ENCODE data around the gene IFTAP. TPM values are rescaled to one million over a fixed set of nuclear protein-coding genes. Genes with fewer than 3 reads are reported as not detected.

Gene IFTAP
- total and polyA plus RNA-seq, 9 donors = 16.4 to 42.0 (median 25.5) TPM

DNA sequence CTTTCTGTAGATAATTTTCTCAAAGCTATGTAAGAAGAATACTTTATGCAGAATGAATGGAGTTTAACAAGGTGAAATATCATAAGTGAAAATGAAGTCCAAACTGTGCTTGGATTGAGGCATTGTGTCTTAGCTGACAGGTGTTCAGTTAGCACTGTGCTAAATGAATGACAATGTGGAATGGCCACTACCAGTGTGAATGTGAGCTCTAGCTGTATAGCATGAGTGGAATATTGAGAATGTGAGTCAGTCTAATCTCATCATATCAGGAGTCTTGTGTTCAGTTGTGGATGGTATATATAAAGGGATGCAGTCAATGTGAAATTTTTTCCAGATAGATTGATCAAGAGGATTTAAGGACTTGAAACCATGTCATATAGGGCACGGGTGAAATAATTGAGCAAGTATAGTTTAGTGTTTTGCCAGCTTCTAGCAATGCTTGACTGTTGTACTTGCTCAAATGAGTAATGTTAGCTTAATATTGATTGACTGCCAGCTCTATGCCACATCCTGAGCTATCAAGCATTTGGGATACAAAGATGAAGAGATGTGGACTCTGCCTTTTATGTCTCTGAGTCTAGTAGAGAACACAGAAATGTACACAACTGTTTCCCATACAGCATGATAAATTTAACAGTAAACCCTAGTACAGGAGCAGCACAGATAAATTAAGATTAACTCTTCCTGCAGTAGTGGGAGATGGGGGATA, 14.3 kb downstream of the IFTAP start:
- TF ChIP-seq, protein P1, sequence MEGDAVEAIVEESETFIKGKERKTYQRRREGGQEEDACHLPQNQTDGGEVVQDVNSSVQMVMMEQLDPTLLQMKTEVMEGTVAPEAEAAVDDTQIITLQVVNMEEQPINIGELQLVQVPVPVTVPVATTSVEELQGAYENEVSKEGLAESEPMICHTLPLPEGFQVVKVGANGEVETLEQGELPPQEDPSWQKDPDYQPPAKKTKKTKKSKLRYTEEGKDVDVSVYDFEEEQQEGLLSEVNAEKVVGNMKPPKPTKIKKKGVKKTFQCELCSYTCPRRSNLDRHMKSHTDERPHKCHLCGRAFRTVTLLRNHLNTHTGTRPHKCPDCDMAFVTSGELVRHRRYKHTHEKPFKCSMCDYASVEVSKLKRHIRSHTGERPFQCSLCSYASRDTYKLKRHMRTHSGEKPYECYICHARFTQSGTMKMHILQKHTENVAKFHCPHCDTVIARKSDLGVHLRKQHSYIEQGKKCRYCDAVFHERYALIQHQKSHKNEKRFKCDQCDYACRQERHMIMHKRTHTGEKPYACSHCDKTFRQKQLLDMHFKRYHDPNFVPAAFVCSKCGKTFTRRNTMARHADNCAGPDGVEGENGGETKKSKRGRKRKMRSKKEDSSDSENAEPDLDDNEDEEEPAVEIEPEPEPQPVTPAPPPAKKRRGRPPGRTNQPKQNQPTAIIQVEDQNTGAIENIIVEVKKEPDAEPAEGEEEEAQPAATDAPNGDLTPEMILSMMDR (IDR thresholded peaks at IDR 0.05) = no peak
- no peak for TF ChIP-seq POLR2A (IDR thresholded peaks at IDR 0.05)
- no peak for TF ChIP-seq EP300 (IDR thresholded peaks at IDR 0.05)
- H3K4me1 ChIP-seq (ENCODE audit: insufficient read depth) = no peaks in the 10 kb centered on the region
- no peak overlapping the region for H3K4me3 ChIP-seq
- H3K27me3 ChIP-seq = no peaks in the 10 kb centered on the region
- DNase-seq = no peak
- no peaks in the 10 kb centered on the region for H3K36me3 ChIP-seq
- H3K27ac ChIP-seq = no peak overlapping the region
- H3K9me3 ChIP-seq = no peaks in the 10 kb centered on the region
- intact Hi-C loops (cut with DNase I) = no loop called here
- whole genome bisulfite sequencing, 3 donors = 94 to 98% (median 96%) methylated on average over 1 of the region's 1 CpG

DNA sequence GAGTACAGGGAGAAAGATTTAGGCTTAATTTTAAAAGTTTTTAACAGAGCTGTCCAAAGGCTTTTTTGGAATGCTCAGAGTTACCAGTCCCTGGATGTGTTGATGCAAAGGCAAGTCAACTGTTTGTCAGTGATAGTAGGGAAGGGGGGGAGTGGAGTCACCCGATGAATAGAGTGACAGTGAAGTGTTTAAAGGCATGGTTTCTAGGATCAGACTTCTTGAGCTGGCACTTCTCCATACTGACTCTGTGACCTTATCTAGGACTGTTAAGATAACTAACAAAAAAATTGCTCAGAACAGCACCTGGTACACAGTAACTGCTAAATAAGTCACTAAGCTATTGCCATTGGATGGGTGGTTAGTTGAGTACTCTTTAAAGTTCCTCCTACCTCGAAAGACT, 15.1 kb downstream of the IFTAP start:
- no peaks in the 10 kb centered on the region for H3K4me1 ChIP-seq (ENCODE audit: insufficient read depth)
- no peaks in the 10 kb centered on the region for H3K9me3 ChIP-seq
- TF ChIP-seq, protein P1 (IDR thresholded peaks at IDR 0.05) = no peak
- TF ChIP-seq POLR2A (IDR thresholded peaks at IDR 0.05) (no peak), EP300 (IDR thresholded peaks at IDR 0.05) (no peak)
- H3K4me3 ChIP-seq = no peak overlapping the region
- 85 to 92% (median 92%) methylated on average over 2 of the region's 2 CpGs for WGBS, 3 donors
- DNase-seq = no peak
- H3K27ac ChIP-seq = no peak overlapping the region
- intact Hi-C loops (cut with DNase I) = no loop called here
- H3K27me3 ChIP-seq = no peaks in the 10 kb centered on the region
- no peaks in the 10 kb centered on the region for H3K36me3 ChIP-seq

DNA sequence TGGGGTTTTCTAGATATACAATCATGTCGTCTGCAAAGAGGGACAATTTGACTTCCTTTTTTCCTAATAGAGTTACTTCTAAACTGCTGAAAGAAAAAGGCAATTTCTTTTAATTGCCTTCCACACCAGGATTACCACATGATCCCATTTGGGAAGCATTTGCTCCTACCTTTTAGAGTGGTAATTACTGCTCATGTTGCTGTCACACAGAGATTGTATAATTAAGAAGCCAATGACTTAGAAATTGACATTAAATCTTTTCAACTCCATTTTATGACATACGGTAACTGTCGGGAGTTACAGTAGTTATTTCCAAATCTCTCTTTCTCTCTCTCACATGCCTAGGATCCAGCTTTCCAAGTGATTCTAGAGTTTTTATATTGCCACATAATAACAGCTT, 21.5 kb downstream of the IFTAP start:
- intact Hi-C loops (cut with DNase I) = no loop called here
- Histone ChIP-seq H3K4me1 (ENCODE audit: insufficient read depth) (peaks cover 4% of the 10 kb centered on the region), H3K27me3 (no peaks in the 10 kb centered on the region), H3K4me3 (no peak overlapping the region), H3K36me3 (no peaks in the 10 kb centered on the region), H3K9me3 (no peaks in the 10 kb centered on the region), H3K27ac (no peak overlapping the region)
- 73 to 91% (median 88%) methylated on average over 3 of the region's 3 CpGs for WGBS, 3 donors
- DNase-seq = no peak
- no peak for TF ChIP-seq POLR2A (IDR thresholded peaks at IDR 0.05)
- TF ChIP-seq, protein P1 (IDR thresholded peaks at IDR 0.05) = no peak
- no peak for TF ChIP-seq EP300 (IDR thresholded peaks at IDR 0.05)

DNA sequence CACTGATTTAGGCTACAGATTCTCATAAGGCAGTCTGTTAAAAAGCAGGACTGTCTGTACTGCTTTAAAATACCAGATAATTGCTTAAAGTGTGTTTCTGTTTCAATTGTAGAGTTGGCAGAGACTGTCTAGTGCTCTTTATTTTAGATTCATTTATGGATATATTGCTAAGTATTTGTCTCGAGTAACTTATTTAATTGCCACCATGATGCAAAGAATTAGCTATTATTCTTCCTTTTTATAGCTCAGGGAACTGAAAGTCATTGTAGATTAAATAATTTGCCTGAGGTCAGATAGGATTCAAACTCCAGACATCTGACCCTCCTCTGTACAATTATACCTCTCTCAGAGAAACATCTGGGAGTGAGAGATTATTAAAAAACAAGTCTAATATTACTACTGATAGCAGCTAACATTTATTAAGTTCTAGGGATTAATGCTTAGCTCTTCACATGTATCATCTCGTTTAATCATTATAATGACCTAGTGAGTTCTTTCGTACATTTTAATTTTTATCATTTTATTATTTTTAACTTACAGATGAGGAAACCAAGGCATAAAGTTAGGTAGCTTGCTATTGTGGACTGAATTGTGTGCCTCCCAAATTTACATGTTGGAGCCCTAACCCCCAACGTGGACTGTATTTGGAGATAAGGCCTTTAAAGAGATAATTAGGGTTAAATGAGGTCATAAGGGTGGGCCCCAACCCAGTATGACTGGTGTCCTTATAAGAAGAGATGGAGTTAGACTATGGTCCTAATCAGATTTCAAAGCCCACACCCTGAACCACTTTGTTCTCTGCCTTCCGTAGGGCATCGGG, 23.5 kb downstream of the IFTAP start:
- Histone ChIP-seq H3K27me3 (no peaks in the 10 kb centered on the region), H3K27ac (no peak overlapping the region), H3K36me3 (no peaks in the 10 kb centered on the region), H3K4me3 (no peak overlapping the region), H3K4me1 (ENCODE audit: insufficient read depth) (peaks cover 4% of the 10 kb centered on the region), H3K9me3 (no peaks in the 10 kb centered on the region)
- TF ChIP-seq POLR2A (IDR thresholded peaks at IDR 0.05) = no peak
- no peak for TF ChIP-seq EP300 (IDR thresholded peaks at IDR 0.05)
- TF ChIP-seq, protein P1 (IDR thresholded peaks at IDR 0.05) = no peak
- intact Hi-C loops (cut with DNase I) = no loop called here
- 87 to 90% (median 90%) methylated on average over 6 of the region's 6 CpGs for WGBS, 3 donors
- no peak for DNase-seq

Measured in ovary (tissue), 9 donors.